Panc1 (cell line): ENCODE measurements around the gene DLG2. TPM values are rescaled to one million over a fixed set of nuclear protein-coding genes. Genes with fewer than 3 reads are reported as not detected.

Experiments used
- ATAC-seq: fragments of 200-7000 bp; cut with Tn5 transposase; 2 replicates; pipeline ENCODE4 v1.9.1; 2020; ENCODE audit warnings: mild to moderate bottlenecking, moderate library complexity
- BruUV-seq: library from RNA; stranded (reverse); fragments of 400-500 nt; replicated peaks from 2 replicates; lab custom pipeline; 2021; lab: Mats Ljungman, UMichigan
- CTCF ChIA-PET: fragments of 300-600 bp; sonication (Branson Sonifier 250); formaldehyde crosslinking; loops from one replicate; lab custom pipeline; 2022; ENCODE audit warnings: antibody characterized with exemption; lab: Charles Lee
- POLR2A ChIA-PET: fragments of 300-600 bp; sonication (Branson Sonifier 250); formaldehyde crosslinking; loops from one replicate; lab custom pipeline; 2022; ENCODE audit warnings: antibody characterized with exemption; lab: Charles Lee
- DNase-seq: peaks from one replicate; pipeline ENCODE4 v3.0.0-alpha.2; 2010; ENCODE audit warnings: low read depth, low spot score
- H3K27ac ChIP-seq: 2 replicates; pipeline ENCODE4 v1.5.1; 2011; ENCODE audit warnings: mild to moderate bottlenecking, low read length, inconsistent platforms
- H3K27me3 ChIP-seq: fragments of 200-500 bp; sonication (Bioruptor generic); 2 replicates; pipeline ENCODE4 v1.6.0; 2014; ENCODE audit warnings: low read length, inconsistent platforms; ENCODE audit not compliant: control insufficient read depth, insufficient read depth
- H3K36me3 ChIP-seq: fragments of 200-500 bp; sonication (Bioruptor generic); 2 replicates; pipeline ENCODE4 v1.5.1; 2014; ENCODE audit warnings: inconsistent platforms, mild to moderate bottlenecking, low read length, moderate library complexity; ENCODE audit not compliant: control insufficient read depth, insufficient read depth
- H3K4me1 ChIP-seq: 2 replicates; pipeline ENCODE4 v1.5.1; 2011; ENCODE audit warnings: inconsistent platforms, mild to moderate bottlenecking, low read length, moderate library complexity; ENCODE audit not compliant: control insufficient read depth, insufficient read depth
- H3K4me3 ChIP-seq, 2 experiments: 2 replicates each; pipeline ENCODE4 v1.5.1; 2011 to 2012; ENCODE audit warnings: low read depth in 2 of 2, low read length in 2 of 2, mild to moderate bottlenecking in 2 of 2, inconsistent platforms in 1 of 2, moderate library complexity in 1 of 2
- H3K9me3 ChIP-seq: fragments of 200-500 bp; sonication (Bioruptor generic); 2 replicates; pipeline ENCODE4 v1.5.1; 2014; ENCODE audit warnings: low read depth, mild to moderate bottlenecking, inconsistent platforms, low read length, moderate library complexity; ENCODE audit not compliant: control insufficient read depth, insufficient read depth
- CTCF ChIP-seq: fragments of 450-650 bp; IDR thresholded peaks from 2 replicates; pipeline ENCODE4 v1.5.1; 2017; ENCODE audit warnings: mild to moderate bottlenecking
- POLR2AphosphoS5 ChIP-seq: IDR thresholded peaks from 2 replicates; pipeline ENCODE4 v1.6.1; 2012; ENCODE audit warnings: mild to moderate bottlenecking, low read depth, low read length, moderate library complexity
- REST ChIP-seq, 2 experiments: IDR thresholded peaks; 2 replicates each; pipeline ENCODE4 v1.6.1; 2011 to 2012; ENCODE audit warnings: low read depth in 2 of 2, control low read depth in 1 of 2, low read length in 1 of 2, mild to moderate bottlenecking in 1 of 2, moderate library complexity in 1 of 2; ENCODE audit not compliant: insufficient read depth in 1 of 2
- SIN3A ChIP-seq: IDR thresholded peaks from 2 replicates; pipeline ENCODE4 v1.6.1; 2012; ENCODE audit warnings: low read depth, mild to moderate bottlenecking, low read length, moderate library complexity, borderline replicate concordance; ENCODE audit not compliant: insufficient read depth
- TCF7L2 ChIP-seq: IDR thresholded peaks from 2 replicates; pipeline ENCODE4 v1.6.1; 2011; ENCODE audit warnings: mild to moderate bottlenecking, low read depth, low read length, inconsistent platforms
- in situ Hi-C: cut with HindIII; loops from 2 replicates; pipeline ENCODE4 v1.10.0; 2016; ENCODE audit warnings: low sequenced_read_pairs, low pct_unique_long_range_greater_than_20kb
- intact Hi-C: fragments of 100-400 bp; cut with micrococcal nuclease; formaldehyde crosslinking; loops from one replicate; pipeline ENCODE4 v1.10.0; 2022; ENCODE audit not compliant: unreplicated experiment
- total RNA-seq: library from RNA; stranded (reverse); gene quantifications from one replicate; pipeline ENCODE4 v1.2.1, GENCODE V29; 2021; ENCODE audit not compliant: unreplicated experiment

Gene DLG2
- total RNA-seq, 1 experiment from 2014 or later = 4.2 TPM

DNA sequence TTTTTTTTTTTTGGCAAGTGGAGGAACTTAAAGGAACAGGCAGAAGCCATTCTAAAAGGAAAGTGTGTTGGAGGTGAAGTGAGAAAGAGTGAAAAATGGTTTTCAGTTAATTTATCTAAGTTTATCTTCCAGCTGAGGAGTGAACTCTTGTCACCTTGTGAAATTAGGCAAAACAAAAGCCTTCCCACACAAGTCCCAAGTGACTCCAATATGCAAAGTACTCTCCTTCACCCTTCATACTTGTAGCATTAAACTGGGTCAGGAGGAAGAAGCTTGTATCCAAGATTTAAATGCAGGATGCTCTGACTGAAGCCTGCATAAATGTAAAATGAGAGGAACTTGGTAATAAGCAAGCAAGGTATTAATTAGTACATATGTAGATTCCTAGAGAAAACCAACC lies 796.8 kb downstream of the DLG2 start:
- intact Hi-C loops (no loop called here), in situ Hi-C loops (no loop called here)
- Histone ChIP-seq H3K27ac (no peak overlapping the region), H3K36me3 (no peaks in the 10 kb centered on the region), H3K27me3 (no peaks in the 10 kb centered on the region), H3K4me1 (no peaks in the 10 kb centered on the region), H3K9me3 (no peaks in the 10 kb centered on the region), H3K4me3 (no peak overlapping the region)
- DNase-seq = no peak
- CTCF ChIA-PET = no interaction called here
- ATAC-seq = no peak
- TF ChIP-seq REST (IDR thresholded peaks at IDR 0.05; ENCODE audit: insufficient read depth in 1 of 2, low read depth in 2 of 2, low read length in 1 of 2) (no peak), SIN3A (no peak), CTCF (no peak), POLR2AphosphoS5 (no peak), TCF7L2 (no peak)
- no TSS peak for BruUV-seq
- POLR2A ChIA-PET = no interaction called here

DNA sequence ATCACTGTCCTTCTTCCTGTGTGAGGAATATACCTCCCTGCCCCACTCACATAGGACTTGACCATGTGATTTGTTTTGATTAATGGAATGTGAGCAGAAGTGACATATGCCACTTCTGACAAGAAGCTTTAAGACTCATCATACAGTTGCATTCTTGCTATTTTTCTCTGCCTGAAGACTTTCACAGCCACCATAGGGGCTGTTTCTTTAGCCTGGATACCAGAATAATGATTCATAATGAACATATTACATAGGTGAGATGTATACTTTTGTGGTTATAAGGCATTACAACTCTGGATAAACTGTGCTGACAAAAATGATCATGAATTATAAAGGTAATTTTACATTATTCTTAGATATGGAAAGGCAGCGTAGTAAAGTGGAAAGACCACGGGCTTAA lies 798.0 kb downstream of the DLG2 start:
- Histone ChIP-seq H3K27me3 (no peaks in the 10 kb centered on the region), H3K27ac (no peak overlapping the region), H3K36me3 (no peaks in the 10 kb centered on the region), H3K9me3 (no peaks in the 10 kb centered on the region), H3K4me3 (no peak overlapping the region), H3K4me1 (no peaks in the 10 kb centered on the region)
- intact Hi-C loops = no loop called here
- no peak for TF ChIP-seq CTCF
- no peak for TF ChIP-seq REST (IDR thresholded peaks at IDR 0.05; ENCODE audit: insufficient read depth in 1 of 2, low read depth in 2 of 2, low read length in 1 of 2)
- TF ChIP-seq POLR2AphosphoS5 = no peak
- no peak for TF ChIP-seq TCF7L2
- no peak for TF ChIP-seq SIN3A
- in situ Hi-C loops = no loop called here
- ChIA-PET POLR2A (no interaction called here), CTCF (no interaction called here)
- DNase-seq (no peak), ATAC-seq (no peak)
- BruUV-seq = no TSS peak
